Dermis blood vessel endothelial cell (primary cell): ENCODE data around the gene CDIP1. TPM values are rescaled to one million over a fixed set of nuclear protein-coding genes. Genes with fewer than 3 reads are reported as not detected.

Experiments
- DNase-seq: peaks from one replicate; pipeline ENCODE4 v3.0.0; 2010
- total RNA-seq: library from RNA; depleted of rRNA; stranded (reverse); fragments of >200 nt; gene quantifications from 2 replicates; pipeline ENCODE4 v1.2.3, GENCODE V29; 2014

The CDIP1 gene
- total RNA-seq, 1 donor from 2014 or later: 12.9 TPM

DNA sequence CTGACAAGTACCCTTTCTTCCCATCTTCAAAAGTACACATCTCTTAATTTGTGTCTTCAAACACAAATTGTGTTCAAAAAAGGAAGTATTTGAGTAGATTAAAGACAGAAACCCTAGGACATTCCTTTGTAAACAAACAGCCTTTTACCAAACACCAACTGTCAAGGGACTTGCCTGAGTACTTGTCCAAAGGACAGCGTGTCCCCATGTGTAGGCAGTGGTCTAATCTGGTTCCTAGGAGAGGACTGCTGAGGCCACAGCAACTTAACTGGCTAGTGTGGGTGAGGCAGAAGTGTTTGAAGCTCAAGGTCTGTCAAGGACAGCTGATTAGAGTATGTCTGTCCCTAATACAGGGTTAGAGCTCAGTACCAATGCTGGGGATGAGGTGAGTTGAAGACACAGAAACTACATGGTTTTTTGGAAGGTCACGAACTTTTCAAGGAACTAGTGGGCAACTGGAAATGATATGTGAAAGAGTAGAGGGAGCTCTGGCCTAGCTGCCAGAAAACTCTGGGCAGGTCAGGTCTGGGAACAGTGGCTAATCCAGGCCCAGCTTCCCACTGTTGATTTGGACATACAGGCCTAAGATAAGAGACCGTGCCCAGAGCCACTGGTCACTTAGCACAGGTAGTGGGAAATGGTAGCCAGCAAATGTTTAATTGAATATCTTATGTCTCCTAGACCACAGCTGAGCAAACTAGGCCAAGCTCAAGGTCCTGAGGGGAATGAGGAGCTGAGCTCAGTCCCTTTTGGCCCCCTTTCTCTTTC, 52.3 kb downstream of the CDIP1 start:
- DNase-seq: no peak

GRCh38 chr16:4481963-4482362, 56.6 kb downstream of the CDIP1 start:
- DNase-seq: no peak

GRCh38 chr16:4481526-4481925, 57.0 kb downstream of the CDIP1 start:
- DNase-seq: no peak

- peak; percentile 95 for DNase-seq
These were observed 60.6 kb downstream of the CDIP1 start for GRCh38 chr16:4477966-4478365.

DNA sequence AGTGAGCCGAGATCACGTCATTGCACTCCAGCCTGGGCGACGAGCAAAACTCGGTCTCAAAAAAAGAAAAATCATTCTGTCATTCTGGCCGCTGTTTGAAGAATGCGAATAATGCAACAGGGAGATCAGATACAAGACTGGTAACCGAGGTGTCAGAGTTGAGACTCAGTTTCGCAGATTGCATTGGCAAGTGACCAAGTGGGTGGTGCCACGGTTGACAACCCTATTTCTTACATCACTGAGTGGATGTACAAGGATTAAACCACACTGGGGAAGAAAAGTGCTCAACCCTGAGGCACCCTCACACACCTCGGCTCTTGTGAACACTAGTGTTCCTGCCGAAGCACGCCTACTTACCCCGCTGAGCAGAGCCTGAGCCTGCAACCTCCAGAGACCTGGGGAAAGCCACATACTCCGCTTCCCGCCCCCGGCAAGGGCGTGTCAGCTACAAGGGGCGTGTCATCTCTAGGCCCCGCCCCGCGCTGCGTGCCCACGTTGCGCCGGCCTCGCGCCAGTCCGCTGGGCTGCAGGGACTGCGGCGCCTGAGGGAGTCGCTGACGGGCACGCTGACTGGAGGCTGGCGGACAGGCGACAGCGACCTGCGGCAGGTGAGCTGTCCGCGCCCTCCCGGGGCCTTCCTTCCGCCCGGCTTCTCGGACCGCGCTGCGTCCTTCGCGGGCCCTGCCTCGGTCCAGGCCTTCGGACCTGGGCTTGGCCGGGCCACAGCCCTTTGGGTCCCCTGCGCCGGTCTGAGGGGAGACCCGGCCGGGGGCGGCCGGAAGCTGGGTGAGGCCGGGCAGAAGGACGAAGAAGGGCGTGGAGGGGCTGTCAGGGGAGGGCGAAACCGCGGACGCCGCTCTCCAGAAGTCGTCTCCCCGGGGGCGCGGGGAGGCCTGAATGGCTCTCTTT, 62.4 kb downstream of the CDIP1 start, which contains the start of gene HMOX2:
HMOX2 (plus strand) TSS at position 519 of the 909 bp plus-strand sequence. CDS start 29,127 bp downstream, outside the sequence.
- peak; percentile 96 for DNase-seq

DNA sequence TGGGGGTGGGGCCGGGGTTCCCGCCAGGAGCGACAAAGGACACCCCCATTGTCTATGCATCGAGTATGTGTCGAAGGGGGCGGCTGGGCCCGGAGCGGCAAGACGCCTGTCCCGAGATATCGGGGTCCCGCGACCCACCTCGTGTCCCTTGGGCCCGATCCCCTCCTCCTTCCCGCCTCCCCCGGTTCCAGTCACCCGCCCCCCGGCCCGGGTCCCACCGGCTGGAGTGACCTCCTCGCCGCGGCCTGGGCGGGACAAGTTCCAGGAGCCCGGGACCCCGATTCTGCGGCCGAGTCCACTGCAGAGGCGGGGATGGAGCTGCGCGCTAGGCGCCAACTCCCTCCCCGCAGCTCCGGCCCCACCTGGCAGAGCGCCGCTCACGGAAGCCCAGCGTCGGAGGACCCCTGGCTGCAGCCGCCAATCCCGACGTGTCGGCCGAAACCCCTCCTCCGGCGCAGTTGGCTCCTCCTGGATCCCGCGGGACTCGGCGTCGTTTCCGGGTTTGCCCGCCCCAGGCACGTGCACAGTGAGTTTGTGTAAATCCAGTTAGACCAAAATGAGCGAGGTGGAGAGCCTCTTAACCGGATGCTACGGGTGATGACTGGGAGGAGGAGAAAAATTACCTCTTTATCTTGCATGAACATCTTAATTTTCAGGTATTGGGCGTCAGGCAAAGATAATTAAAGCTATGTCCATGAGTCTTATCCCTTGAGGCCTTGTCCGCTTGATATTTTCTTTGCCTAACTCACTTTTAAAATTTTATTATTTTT, 64.2 kb downstream of the CDIP1 start, which contains the start of gene NMRAL1:
NMRAL1 (minus strand) TSS at position 434 of the 770 bp plus-strand sequence. CDS start 493 bp downstream, outside the sequence.
- peak; percentile 95 for DNase-seq

GRCh38 chr16:4472880-4473279, 65.7 kb downstream of the CDIP1 start:
- DNase-seq: no peak

GRCh38 chr16:4471869-4472268, 66.7 kb downstream of the CDIP1 start:
- no peak for DNase-seq

DNA sequence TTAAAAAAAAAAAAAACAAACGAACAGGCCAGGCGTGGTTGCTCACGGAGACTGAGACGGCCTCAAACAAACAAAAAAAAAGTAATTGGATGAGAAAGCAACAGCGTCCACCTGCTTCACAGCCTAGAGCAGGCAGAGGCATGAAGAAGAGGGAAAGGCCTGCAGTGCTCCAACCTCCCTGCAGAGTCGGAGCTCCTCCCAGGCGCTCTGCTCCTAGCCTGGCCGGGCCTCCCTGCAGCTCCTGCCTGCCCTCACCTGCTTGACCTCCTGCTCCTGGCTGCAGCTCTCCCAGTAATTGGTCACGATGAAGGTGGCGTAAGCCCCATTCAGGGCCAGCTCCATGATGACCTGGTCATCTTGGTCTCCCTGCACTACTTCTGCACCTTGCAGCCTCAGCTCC, 69.6 kb downstream of the CDIP1 start:
- no peak for DNase-seq

DNA sequence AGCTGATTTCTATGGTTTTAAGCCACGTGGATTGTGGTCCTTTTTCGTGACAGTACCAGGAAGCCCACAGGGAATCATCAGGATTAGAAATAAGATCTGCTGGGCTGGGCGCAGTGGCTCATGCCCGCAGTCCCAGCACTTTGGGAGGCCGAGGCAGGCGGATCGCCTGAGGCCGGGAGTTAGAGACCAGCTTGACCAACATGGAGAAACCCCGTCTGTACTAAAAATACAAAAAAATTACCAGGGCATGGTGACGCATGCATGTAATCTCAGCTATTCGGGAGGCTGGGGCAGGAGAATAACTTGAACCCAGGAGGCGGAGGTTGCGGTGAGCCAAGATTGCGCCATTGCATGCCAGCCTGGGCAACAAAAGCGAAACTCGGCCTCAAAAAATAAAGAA, 70.7 kb downstream of the CDIP1 start:
- DNase-seq: no peak

DNA sequence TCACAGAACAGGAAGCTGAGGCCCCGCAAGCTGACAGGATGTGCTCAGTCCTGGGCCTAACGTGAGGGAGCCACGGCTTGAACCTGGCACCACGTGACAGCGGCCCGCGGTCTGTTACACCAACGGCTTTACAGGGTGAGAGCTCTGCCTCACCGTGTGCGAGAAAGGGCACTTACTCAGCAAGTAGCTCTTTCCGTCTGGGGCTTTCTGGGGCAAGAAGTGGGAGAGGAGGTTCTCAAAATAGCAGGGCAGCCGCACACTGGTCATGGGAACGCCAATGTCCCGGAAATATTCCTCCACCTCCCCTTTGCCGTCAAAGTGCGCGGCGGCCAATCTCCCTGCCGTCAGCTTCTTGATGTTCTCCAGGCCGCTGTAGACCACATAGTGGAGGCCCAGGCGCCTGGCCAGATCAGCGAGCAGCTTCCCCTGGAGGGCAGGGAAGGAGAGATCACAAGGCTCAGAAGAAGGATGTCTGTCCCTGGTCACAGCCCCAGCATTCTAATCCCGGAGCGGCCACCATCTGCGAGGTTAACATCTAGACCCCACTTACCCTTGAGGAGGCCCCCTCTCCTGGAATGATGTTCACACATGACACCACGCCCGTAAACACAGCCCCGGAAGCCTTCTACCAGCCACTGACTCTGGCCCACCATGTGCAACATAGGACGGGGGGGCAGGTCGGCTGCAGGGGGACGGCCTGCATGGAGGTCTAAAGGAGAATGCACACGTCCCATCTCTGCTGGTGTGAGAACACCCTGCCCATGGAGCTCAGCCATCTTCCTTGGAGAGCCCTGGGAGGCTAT, 72.4 kb downstream of the CDIP1 start:
- DNase-seq: no peak

DNA sequence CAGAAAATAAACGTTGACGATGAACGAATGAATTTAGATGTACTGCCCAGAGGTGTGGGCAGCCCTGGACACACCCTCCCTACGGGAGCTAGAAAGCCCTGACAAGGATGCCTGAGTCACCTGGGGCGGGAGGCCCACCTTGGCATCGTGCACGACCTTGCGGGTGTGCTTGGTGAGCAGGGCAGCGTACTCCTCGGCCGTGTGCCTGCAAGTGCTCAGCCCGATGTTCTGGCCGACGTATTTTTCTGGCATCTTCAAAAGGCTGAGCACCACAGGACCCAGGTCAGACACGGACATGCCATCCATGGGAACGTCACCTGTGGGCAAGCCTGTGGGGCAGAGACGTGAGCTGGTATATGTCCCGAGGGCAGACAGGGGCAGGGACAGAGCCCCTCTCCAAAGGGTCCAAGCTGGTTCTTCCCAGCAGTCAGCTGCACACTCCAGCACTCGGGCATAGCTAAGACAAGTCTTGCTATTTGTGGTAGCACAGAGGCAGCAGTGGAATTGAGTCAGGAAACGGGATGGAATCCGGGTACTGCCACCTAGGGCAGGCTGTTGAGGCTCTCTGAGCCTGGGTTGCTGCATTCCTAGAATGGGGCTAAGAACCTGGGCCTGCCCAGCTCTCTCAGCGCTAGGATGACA, 74.9 kb downstream of the CDIP1 start:
- DNase-seq: no peak

DNA sequence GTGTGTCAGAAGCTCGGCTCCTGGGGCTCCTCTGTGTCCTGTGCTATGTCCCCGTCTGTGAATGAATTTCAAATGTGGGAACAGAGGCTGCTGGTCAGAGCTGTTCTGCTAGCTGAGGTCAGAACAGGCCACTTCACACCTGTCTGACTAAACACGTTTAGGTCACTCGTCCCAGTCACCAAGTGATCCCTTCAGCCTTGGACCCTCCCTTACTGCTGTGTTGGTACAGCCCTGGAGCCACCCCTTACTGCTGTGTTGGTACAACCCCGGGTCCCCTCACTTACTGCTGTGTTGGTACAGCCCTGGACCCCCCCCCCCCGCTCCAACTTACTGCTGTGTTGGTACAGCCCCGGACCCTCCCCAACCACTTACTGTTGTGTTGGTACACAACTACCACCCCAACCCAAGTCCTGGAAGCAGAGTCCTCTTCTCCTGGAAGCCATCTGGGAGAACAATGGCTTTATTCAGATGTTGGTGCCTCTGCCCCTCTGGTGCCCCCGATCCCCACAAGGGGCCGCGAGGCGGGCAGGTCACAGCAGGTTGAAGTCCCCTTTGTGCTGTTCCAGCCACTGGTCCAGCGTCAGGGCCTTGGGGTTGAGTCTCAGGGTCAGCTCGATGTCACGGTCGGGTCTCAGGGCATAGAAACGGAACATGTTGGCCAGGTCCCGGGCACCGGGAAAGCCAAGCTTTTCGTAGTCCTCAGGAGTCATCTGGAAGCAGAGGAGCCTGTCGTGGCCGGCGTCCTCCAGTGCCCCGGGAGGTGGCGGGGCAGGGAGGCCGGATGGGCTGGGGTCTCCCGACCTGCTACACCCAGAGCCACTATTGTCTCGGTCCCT, 77.1 kb downstream of the CDIP1 start:
- no peak for DNase-seq

DNA sequence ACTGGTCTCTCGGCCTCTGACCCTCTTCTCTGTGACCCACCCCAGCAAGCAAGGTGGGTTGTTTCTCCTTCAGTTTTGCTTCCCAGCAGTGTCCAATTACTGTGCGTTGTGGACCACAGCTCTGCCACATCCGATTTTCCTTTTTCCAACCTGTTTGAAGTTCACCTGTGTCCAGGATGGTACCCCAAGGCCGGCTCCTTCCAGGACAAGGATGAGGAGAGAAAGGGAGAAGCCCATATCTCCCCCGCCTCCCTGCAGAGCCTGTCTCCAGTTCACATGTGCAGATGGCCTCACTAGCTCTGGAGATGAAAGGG, 77.7 kb downstream of the CDIP1 start:
- no peak for DNase-seq

Other genes starting within 250 kb of the CDIP1 start
- gene GLIS2, start 222.7 kb downstream of the CDIP1 start, total RNA-seq: 0.79 and 1.2 TPM in 2 replicates
- gene PAM16, start 187.5 kb downstream of the CDIP1 start, total RNA-seq: 11.6 and 15.5 TPM in 2 replicates
- gene VASN, start 166.9 kb downstream of the CDIP1 start, total RNA-seq: 1.9 and 2.2 TPM in 2 replicates
- gene CORO7, start 122.2 kb downstream of the CDIP1 start, total RNA-seq: 44.9 and 58.0 TPM in 2 replicates
- gene DNAJA3, start 112.9 kb downstream of the CDIP1 start, total RNA-seq: 41.0 and 58.9 TPM in 2 replicates
- gene NMRAL1, start 64.1 kb downstream of the CDIP1 start, total RNA-seq: 57.1 and 65.2 TPM in 2 replicates
- 122 and 158 TPM in 2 replicates for gene HMOX2, start 62.4 kb downstream of the CDIP1 start, total RNA-seq
- not detected in 2 replicates for gene C16orf96, start 17.6 kb upstream of the CDIP1 start, total RNA-seq
- gene UBALD1, start 76.1 kb upstream of the CDIP1 start, total RNA-seq: 5.9 and 13.4 TPM in 2 replicates
- 29.3 and 46.0 TPM in 2 replicates for gene MGRN1, start 86.1 kb upstream of the CDIP1 start, total RNA-seq
- gene NUDT16L1, start 154.8 kb upstream of the CDIP1 start, total RNA-seq: 34.4 and 39.0 TPM in 2 replicates
- gene ANKS3, start 195.5 kb upstream of the CDIP1 start, total RNA-seq: 14.8 and 29.3 TPM in 2 replicates
- 0.70 and 1.7 TPM in 2 replicates for gene DNAAF8, start 195.8 kb upstream of the CDIP1 start, total RNA-seq
- 9.7 and 10.9 TPM in 2 replicates for gene ZNF500, start 228.4 kb upstream of the CDIP1 start, total RNA-seq
- not detected in 2 replicates for gene SEPTIN12, start 249.6 kb upstream of the CDIP1 start, total RNA-seq